ENCODE measurements around the gene MLLT6.

Gene MLLT6

GRCh38 chr17:38704606-38705522 lies at the start of gene MLLT6:
Gene MLLT6 (plus strand): TSS chr17:38705273. CDS start chr17:38705633, 360 bp downstream.
- peak; percentile 85 for DNase-seq

GRCh38 chr17:38656959-38657823 lies 47.9 kb upstream of the MLLT6 start:
- no peak for DNase-seq

- no peak for DNase-seq
Measured at GRCh38 chr17:38657824-38658740, 47.0 kb upstream of the MLLT6 start.

GRCh38 chr17:38658741-38659345 lies 46.2 kb upstream of the MLLT6 start:
- peak in 1 of 2 experiments; percentile 19 for DNase-seq

- DNase-seq = no peak
Measured at GRCh38 chr17:38659415-38659814, 45.7 kb upstream of the MLLT6 start.

- DNase-seq = no peak
Measured at GRCh38 chr17:38660097-38661025, 44.7 kb upstream of the MLLT6 start.

GRCh38 chr17:38663125-38663751 lies 41.8 kb upstream of the MLLT6 start:
- peak; percentile 87 to 90 for DNase-seq

GRCh38 chr17:38663964-38664644 lies 41.0 kb upstream of the MLLT6 start:
- DNase-seq = no peak

- peak; percentile 77 to 79 for DNase-seq
Measured at GRCh38 chr17:38667099-38667786, 37.8 kb upstream of the MLLT6 start.

- DNase-seq = no peak
Measured at GRCh38 chr17:38667787-38668122, 37.3 kb upstream of the MLLT6 start.

- DNase-seq = no peak
Measured at GRCh38 chr17:38669520-38669919, 35.6 kb upstream of the MLLT6 start.

- no peak for DNase-seq
Measured at GRCh38 chr17:38671939-38672720, 32.9 kb upstream of the MLLT6 start.

GRCh38 chr17:38672788-38673706 lies 32.0 kb upstream of the MLLT6 start:
- DNase-seq = no peak

- DNase-seq = no peak
Measured at GRCh38 chr17:38673707-38674013, 31.4 kb upstream of the MLLT6 start.

GRCh38 chr17:38674014-38674748 lies 30.9 kb upstream of the MLLT6 start:
- DNase-seq = peak in 1 of 2 experiments; percentile 29

- peak; percentile 92 to 94 for DNase-seq
Measured at GRCh38 chr17:38674749-38675615, 30.1 kb upstream of the MLLT6 start, which contains the start of gene EPOP. Gene EPOP (minus strand): TSS chr17:38674957. CDS start chr17:38674495, 462 bp downstream.

Measured in NCI-H2081 (cell line).